ENCODE measurements around the gene MED4. TPM values are rescaled to one million over a fixed set of nuclear protein-coding genes. Genes with fewer than 3 reads are reported as not detected.

The MED4 gene
- total RNA-seq, 1 donor, result 26.1 TPM

- Histone ChIP-seq H4K20me1 (ENCODE audit: insufficient read depth, low read length) (no peaks in the 10 kb centered on the region), H3K9me3 (ENCODE audit: low read depth, low read length) (no peaks in the 10 kb centered on the region), H3K27ac (ENCODE audit: low read depth, low read length) (peak overlapping the region; percentile 8), H2AFZ (ENCODE audit: low read length) (no peak overlapping the region), H3K4me3 (ENCODE audit: insufficient read depth, low read length) (no peak overlapping the region), H3K79me2 (ENCODE audit: insufficient read depth, low read length) (peaks cover 4% of the 10 kb centered on the region), H3K4me1 (ENCODE audit: insufficient read depth, low read length) (no peaks in the 10 kb centered on the region), H3K36me3 (ENCODE audit: insufficient read depth, low read length) (peaks cover 82% of the 10 kb centered on the region), H3K4me2 (ENCODE audit: insufficient read depth, low read length) (no peak overlapping the region), H3K27me3 (ENCODE audit: insufficient read depth, low read length) (no peaks in the 10 kb centered on the region)
- no peak for TF ChIP-seq CTCF (IDR thresholded peaks at IDR 0.05; ENCODE audit: extremely low read depth, low read depth, low read length)
- DNase-seq (ENCODE audit: insufficient read length, low spot score, missing footprints), result no peak
Measured at GRCh38 chr13:48078251-48078656, 16.6 kb downstream of the MED4 start.

GRCh38 chr13:48074006-48074405 is 20.9 kb downstream of the MED4 start:
- DNase-seq (ENCODE audit: insufficient read length, low spot score, missing footprints), result no peak
- peaks cover 87% of the 10 kb centered on the region for H3K36me3 ChIP-seq (ENCODE audit: insufficient read depth, low read length)

GRCh38 chr13:48072787-48073186 is 22.1 kb downstream of the MED4 start:
- no peak overlapping the region for H3K4me2 ChIP-seq (ENCODE audit: insufficient read depth, low read length)
- no peak overlapping the region for H2AFZ ChIP-seq (ENCODE audit: low read length)
- H3K27ac ChIP-seq (ENCODE audit: low read depth, low read length), result no peak overlapping the region
- H3K4me1 ChIP-seq (ENCODE audit: insufficient read depth, low read length), result no peaks in the 10 kb centered on the region
- no peak overlapping the region for H3K4me3 ChIP-seq (ENCODE audit: insufficient read depth, low read length)
- no peaks in the 10 kb centered on the region for H4K20me1 ChIP-seq (ENCODE audit: insufficient read depth, low read length)
- H3K36me3 ChIP-seq (ENCODE audit: insufficient read depth, low read length), result peaks cover 85% of the 10 kb centered on the region
- H3K79me2 ChIP-seq (ENCODE audit: insufficient read depth, low read length), result no peaks in the 10 kb centered on the region
- no peak for DNase-seq (ENCODE audit: insufficient read length, low spot score, missing footprints)
- no peaks in the 10 kb centered on the region for H3K27me3 ChIP-seq (ENCODE audit: insufficient read depth, low read length)
- peaks cover 14% of the 10 kb centered on the region for H3K9me3 ChIP-seq (ENCODE audit: low read depth, low read length)
- no peak for TF ChIP-seq CTCF (IDR thresholded peaks at IDR 0.05; ENCODE audit: extremely low read depth, low read depth, low read length)

More at GRCh38 chr13:48074006-48074405, 20.9 kb downstream of the MED4 start:
- Histone ChIP-seq H3K4me2 (ENCODE audit: insufficient read depth, low read length) (no peak overlapping the region), H3K4me3 (ENCODE audit: insufficient read depth, low read length) (no peak overlapping the region), H3K79me2 (ENCODE audit: insufficient read depth, low read length) (no peaks in the 10 kb centered on the region), H4K20me1 (ENCODE audit: insufficient read depth, low read length) (no peaks in the 10 kb centered on the region), H2AFZ (ENCODE audit: low read length) (no peak overlapping the region), H3K4me1 (ENCODE audit: insufficient read depth, low read length) (no peaks in the 10 kb centered on the region), H3K27ac (ENCODE audit: low read depth, low read length) (no peak overlapping the region), H3K27me3 (ENCODE audit: insufficient read depth, low read length) (no peaks in the 10 kb centered on the region), H3K9me3 (ENCODE audit: low read depth, low read length) (peaks cover 11% of the 10 kb centered on the region)
- no peak for TF ChIP-seq CTCF (IDR thresholded peaks at IDR 0.05; ENCODE audit: extremely low read depth, low read depth, low read length)

- no peak overlapping the region for H3K27ac ChIP-seq (ENCODE audit: low read depth, low read length)
- no peak for DNase-seq (ENCODE audit: insufficient read length, low spot score, missing footprints)
- H3K36me3 ChIP-seq (ENCODE audit: insufficient read depth, low read length), result peaks cover 85% of the 10 kb centered on the region
Measured at GRCh38 chr13:48072304-48072703, 22.6 kb downstream of the MED4 start.

More at GRCh38 chr13:48072304-48072703, 22.6 kb downstream of the MED4 start:
- no peak overlapping the region for H3K4me2 ChIP-seq (ENCODE audit: insufficient read depth, low read length)
- H2AFZ ChIP-seq (ENCODE audit: low read length), result no peak overlapping the region
- H3K4me3 ChIP-seq (ENCODE audit: insufficient read depth, low read length), result no peak overlapping the region
- peaks cover 14% of the 10 kb centered on the region for H3K9me3 ChIP-seq (ENCODE audit: low read depth, low read length)
- no peaks in the 10 kb centered on the region for H3K27me3 ChIP-seq (ENCODE audit: insufficient read depth, low read length)
- TF ChIP-seq CTCF (IDR thresholded peaks at IDR 0.05; ENCODE audit: extremely low read depth, low read depth, low read length), result no peak
- H4K20me1 ChIP-seq (ENCODE audit: insufficient read depth, low read length), result no peaks in the 10 kb centered on the region
- no peaks in the 10 kb centered on the region for H3K4me1 ChIP-seq (ENCODE audit: insufficient read depth, low read length)
- H3K79me2 ChIP-seq (ENCODE audit: insufficient read depth, low read length), result no peaks in the 10 kb centered on the region

Measured in osteoblast (primary cell).